H54 (cell line): ENCODE data around the gene RPS19.

ENCODE experiments used
- DNase-seq: peaks from one replicate; pipeline ENCODE4 v3.0.0; 2011; ENCODE audit warnings: low spot score, mixed read lengths; ENCODE audit not compliant: insufficient read length
- FAIRE-seq: peaks from 3 replicates; lab custom pipeline; 2011; peaks lifted over from hg19 to GRCh38; lab: Jason Lieb, UNC
- POLR2A ChIP-seq: IDR thresholded peaks from 2 replicates; pipeline ENCODE4 v1.6.1; 2011; ENCODE audit warnings: low read depth, mild to moderate bottlenecking, low read length

RPS19 gene

DNA sequence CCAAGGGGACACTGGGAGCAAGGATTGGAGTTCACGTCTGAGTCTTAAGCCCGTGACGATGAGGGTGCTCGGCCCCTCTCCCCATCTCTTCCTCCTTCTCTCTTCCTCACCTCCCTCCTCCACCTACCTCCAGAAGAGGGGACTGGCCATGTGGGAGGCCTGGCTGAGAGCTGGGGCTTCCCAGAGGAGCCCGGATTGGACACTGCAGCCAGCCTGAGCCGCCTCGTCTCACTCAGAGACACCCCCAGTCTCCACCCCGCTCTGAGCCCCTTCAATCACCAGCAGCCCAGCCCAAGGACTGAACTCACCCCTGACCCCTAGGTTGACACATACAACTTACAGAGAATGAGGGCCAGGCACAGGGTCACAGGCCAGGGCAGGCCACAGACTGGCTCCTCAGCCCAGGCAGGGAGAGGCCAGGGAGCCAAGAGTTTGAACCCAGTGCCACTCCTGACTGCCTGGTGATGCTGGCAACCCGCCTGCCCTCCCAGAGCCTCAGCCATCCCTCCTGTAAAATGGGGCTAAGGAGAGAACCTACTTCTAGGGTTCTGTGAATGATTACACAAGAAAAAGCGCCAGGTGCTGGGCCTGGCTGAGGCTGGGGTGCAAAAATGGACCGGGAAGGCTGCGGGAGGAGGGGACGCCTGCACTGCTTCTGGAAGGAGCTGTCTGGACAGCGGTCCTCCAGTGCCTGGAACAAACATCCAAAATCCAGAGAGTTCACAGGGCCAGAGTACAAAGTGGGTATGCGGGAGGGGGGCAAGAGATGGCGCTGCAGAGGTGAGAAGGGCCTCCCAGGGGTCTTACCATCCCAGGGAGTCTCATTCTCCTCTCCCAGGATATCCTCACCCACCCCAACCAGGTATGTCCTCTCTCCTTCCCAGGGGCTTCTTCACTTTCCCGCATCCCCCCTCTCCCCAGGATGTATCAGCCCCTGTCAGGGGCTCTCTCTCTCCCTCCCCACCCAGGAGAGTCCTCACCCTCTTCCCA is 18.2 kb downstream of the RPS19 start:
- no peak for TF ChIP-seq POLR2A
- no peak for DNase-seq
- no peak for FAIRE-seq

DNA sequence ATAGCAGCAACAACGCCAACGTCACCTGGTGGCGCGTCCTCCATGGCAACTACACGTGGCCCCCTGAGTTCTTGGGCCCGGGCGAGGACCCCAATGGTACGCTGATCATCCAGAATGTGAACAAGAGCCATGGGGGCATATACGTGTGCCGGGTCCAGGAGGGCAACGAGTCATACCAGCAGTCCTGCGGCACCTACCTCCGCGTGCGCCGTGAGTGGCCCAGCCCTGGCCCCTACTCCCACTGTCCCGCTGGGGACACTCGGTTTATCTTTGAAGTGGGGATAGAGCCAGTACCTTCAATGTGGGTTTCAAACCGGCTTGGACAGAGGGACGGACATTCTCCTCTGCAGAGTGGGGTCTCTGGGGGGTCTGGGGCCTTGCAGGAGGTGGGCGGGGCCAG is 19.0 kb downstream of the RPS19 start:
- DNase-seq, result no peak
- no peak for TF ChIP-seq POLR2A
- FAIRE-seq, result no peak

DNA sequence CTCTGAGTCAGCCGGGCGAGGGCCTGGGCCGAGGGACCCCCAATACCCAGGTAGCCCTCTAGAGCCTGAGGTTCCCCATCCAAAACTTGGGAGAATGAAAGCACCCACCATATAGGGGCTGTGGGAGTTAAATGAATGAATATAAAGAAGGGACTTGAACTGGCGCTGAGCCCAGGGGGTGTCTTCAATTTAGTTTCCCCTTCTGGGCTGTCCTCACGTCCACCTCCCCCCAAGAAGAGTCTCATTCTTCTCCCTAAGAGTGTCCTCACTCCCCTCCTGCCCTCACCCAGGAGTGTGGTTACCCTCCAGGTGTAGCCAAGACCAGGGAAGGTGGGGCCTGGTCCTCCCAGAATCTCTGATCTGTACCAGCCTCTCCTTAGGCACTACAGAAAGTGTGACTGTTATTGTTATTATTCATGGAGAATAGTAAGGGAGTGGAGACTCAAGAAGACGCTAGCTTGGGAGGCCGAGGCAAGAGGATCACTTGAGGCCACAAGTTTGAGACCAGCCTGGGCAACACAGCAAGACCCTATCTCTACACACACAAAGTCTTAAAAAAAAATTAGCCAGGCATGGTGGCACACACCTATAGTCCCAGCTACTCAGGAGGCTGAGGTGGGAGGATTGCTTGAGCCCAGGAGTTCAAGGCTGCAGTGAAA is 19.7 kb downstream of the RPS19 start:
- TF ChIP-seq POLR2A, result no peak
- DNase-seq (no peak), FAIRE-seq (no peak)

DNA sequence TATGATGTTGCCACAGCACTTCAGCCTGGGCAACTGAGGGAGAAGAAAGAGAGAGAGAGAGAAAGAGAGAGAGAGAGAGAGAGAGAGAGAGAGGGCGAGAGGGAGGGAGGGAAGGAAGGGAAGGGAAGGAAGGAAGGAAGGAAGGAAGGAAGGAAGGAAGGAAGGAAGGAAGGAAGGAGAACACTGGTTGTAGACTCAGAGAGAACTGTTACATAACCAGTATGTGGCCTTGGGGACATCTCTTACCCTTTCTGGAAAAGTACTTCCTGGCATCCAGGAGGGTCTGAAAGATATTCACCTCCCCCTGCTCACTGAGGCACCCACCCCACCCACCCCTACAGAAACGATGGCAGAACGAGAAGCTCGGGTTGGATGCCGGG is 20.3 kb downstream of the RPS19 start:
- no peak for TF ChIP-seq POLR2A
- no peak for FAIRE-seq
- DNase-seq, result no peak

DNA sequence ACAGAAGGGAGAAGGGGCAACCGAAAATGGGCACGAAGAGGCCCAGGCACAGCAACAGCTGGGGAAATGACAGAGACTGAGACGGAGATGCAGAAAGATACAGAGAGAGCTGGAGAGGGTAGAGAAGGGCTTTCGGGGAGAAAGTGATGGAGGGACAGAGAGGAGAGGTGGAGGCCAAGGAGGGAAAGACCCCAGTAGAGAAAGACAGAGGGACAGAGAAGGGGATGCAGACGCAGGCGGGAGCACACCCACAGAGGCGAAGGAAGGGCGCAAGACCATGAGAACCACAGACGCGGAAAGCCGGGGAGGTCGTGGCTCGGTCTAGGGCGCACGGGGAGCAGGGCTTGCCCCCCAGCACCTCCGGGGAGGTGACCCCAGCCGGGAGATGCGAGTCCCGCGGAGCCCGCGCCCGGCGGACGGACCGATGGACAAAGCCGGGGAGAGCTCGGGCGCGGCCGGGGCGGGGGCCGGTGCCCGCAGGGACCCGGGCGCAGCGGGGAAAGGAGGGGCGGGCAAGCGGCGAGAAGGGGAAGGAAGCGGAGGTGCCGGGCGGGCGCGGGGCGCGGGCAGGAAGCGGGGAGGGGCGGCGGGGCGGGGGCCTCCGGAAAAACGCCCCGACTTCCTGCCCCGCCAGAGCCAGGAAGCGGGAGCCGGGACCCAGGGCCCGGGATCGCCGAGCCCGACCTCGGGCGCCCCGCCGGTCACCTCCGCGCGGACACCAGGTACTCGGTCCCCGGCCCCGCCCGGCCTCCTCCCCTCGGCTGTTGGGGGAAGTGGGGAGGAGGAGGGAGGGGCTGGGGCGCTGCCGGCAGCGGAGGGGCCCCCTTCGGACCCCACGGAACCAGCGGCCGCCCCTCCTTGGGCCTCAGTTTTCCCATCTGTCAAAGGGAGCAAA is 22.8 kb downstream of the RPS19 start, which contains the start of gene ARHGEF1:
Gene ARHGEF1 (plus strand): TSS at position 617 of the 895 bp plus-strand sequence. CDS start 4,899 bp downstream, outside the sequence.
- DNase-seq (peak; percentile 65), FAIRE-seq (no peak)
- no peak; the same call in 1 of the 2 replicates for TF ChIP-seq POLR2A

DNA sequence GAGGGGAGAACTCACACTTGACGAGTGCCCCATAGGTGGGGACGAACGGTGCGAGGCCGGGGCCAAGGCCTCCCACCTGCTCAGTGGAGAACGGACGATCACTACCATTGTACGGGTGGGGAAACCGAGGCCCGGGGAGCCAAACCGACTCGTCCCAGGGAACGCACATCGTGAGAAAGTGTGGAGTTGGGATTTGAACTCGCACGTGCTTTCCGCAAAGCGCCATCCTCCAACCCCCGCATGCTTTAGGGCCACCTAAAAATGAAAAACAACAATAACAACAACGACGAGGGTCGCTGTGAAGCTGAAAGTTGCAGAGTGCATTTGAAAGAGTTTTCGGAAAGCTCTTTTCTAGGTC is 23.4 kb downstream of the RPS19 start:
- no peak for DNase-seq
- FAIRE-seq, result no peak
- TF ChIP-seq POLR2A, result no peak

DNA sequence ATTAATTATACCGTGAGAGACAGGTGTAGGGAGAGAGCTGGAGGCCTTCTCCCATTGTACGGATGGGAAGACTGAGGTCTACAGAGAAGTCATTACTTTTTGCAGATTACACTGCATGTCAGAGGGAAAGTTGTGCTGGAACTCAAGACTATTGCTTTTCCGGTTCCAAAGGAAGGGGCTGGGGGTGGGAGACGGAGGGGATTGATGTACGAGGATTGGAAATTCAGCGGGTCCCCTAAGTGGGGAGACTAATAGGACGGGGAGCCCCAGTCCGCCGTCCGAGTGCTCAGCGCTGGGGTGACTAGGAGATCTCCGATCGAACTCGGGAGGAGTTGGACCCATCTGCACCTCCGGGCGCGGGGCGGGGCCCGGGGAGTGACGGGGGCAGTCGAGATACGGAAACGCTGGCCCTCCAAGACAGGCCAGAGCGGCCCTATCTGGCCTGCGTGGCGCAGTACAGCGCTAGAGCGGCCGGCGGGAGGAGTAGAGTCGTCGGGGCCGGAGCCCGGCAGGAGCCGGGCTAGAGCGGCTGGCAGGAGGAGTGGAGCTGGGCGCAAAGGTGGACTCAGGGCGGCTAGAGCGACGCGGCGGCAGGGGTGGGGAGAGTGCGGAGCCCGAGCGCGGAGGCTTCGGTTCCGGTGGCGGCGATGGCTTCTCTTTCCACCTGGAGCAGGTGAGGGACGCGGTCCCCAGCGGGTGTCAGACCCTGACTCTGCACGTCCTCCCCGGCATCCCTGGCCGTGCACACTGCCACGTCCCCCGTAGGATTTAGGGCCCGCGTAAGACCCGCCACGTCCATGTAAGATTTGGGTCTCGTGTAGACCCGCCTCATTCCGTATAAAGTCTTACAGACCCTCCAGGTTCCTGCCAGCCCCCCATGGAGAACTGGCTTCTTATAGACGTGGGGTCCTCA is 24.0 kb downstream of the RPS19 start:
- FAIRE-seq, result no peak

DNA sequence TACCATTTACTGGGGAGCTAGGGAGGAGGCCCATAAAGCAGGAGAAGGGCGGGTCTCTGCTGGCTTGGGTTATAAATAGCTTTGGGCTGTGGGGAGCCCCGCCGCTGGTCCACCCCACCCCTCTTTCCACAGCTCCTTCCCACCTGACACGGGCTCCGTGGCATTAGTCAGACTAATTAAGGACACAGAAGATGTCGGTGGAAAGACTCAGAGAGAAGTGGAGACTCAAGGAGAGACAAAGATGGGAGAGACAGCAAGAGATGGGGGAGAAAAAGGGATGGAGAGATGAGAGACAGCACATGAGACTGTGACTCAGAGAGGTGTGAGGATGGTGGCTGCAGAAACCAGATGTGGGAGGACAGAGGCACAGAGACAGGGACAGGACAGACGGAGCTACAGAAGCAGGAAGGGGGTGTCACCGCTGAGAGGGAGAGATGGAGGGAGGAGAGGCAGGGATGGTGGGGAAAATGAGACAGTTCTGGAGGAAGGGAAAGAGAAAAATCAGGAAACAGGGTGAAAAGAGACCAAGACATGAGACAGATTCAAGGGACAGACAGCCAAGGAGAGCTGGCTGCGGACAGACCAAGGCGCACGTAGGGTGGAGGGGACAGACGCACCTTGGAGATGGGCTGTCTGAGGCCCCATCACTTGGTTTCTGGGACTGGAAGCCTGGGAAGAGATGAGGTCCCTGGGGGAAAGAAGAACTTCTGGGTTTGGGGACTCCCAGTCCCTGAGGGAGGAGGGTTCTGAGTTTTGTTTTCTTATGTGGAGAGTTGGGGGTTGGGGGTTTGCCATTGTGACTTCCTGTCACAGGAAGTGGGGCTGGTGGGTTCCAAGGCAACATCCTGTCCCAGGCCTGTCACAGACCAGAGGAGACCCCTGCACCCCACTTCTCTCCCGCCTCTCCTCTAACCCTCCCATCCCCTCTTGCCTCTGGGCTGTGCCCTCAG is 27.0 kb downstream of the RPS19 start:
- no peak for TF ChIP-seq POLR2A
- FAIRE-seq (no peak), DNase-seq (no peak)

More for the DNA sequence above, 24.0 kb downstream of the RPS19 start:
- DNase-seq, result peak; percentile 97
- TF ChIP-seq POLR2A, result peak; percentile 70

DNA sequence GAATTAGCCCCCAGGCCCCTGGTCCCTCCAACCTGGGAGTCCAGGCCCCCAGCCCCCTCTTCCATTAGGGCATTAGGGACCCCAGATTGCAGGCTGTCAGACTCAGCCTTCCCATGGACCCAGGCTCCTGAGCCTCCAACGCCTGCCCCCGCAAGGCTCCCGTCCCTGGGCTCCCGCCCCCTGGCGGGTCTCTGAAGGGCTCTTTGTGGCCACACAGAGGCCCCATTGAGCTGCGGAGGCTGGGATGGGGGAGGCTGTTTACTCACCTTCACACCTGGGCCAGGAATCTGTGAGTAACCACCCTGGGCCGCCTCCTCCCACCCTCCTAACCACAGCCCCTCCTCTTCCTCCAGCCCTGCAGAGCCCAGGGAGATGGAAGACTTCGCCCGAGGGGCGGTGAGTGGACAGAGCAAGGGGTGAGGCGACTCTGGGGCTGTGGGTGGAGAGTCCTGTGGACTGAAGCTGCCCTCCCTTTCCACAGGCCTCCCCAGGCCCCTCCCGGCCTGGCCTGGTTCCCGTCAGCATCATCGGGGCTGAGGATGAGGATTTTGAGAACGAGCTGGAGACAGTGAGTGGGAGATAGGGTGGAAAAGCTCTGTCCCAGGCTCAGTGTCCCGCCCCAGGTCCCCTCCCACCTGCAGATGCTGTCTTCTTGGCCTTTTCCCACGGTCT is 27.8 kb downstream of the RPS19 start:
- FAIRE-seq (no peak), DNase-seq (peak; percentile 97)
- TF ChIP-seq POLR2A, result no peak

DNA sequence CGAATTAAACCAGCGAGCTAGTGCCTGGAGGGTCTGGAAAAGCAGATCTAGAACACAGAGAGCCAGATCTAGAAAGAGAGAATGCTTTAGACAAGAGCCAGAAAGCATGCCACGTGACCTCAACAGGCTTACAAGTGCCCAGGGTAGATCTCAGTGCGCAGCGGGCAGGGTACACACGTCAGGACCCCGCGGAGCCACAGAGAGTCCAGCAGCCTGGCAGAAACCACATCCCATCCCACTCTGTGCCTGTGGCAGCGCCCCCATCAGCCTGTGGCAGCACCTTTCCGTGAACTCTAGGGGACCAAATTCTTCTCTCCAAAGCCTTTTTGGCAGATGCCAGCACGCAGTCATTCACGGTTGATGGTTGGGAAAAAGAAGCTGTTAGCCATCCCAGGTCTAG is 28.9 kb downstream of the RPS19 start:
- FAIRE-seq (no peak), DNase-seq (no peak)
- TF ChIP-seq POLR2A, result no peak

DNA sequence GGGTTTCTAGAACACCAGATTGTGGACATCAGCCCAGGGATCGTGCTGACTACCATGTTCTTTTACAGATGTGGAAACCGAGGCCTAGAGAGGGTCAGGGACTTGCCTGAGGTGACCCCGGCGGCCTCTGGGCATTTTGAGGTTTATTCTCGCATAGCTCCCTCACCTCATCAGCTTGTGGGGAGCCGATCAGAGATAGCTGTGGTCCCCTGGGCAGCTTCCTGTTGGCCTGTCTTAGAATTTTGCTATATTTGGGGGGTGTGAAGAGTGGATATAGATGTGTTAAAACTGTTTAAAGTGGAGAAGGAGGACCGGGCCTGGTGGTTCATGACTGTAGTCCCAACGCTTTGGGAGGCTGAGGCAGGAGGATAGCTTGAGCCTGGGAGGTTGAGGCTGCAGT is 29.8 kb downstream of the RPS19 start:
- FAIRE-seq (no peak), DNase-seq (no peak)
- no peak for TF ChIP-seq POLR2A
